Prostate gland (tissue), 2 donors: ENCODE measurements around the gene SCAMP1. TPM values are rescaled to one million over a fixed set of nuclear protein-coding genes. Genes with fewer than 3 reads are reported as not detected.

Experiments used
- DNase-seq: peaks from one replicate; pipeline ENCODE4 v3.0.0-alpha.2; 2019; ENCODE audit warnings: low spot score
- H3K27ac ChIP-seq, 2 donors: fragments of 200-600 bp; sonication (generic); 2 replicates each; pipeline ENCODE4 v1.5.1; 2017 to 2019
- H3K27me3 ChIP-seq: fragments of 200-600 bp; sonication (generic); replicated peaks from 2 replicates; pipeline ENCODE4 v1.5.1; 2019; ENCODE audit not compliant: insufficient read depth
- H3K36me3 ChIP-seq, 2 donors: fragments of 200-600 bp; sonication (generic); 1 replicate in 1 of 2; 2 replicates in 1 of 2; pipeline versions ENCODE4 v1.5.1 to v1.8.1; 2017 to 2019
- H3K4me1 ChIP-seq: fragments of 200-600 bp; sonication (generic); replicated peaks from 2 replicates; pipeline ENCODE4 v1.5.1; 2019
- H3K4me3 ChIP-seq, 2 donors: fragments of 200-600 bp; sonication (generic); 2 replicates each; pipeline ENCODE4 v1.5.1; 2017 to 2019
- H3K9me3 ChIP-seq: fragments of 200-600 bp; sonication (generic); 2 replicates; pipeline ENCODE4 v1.5.1; 2017
- POLR2A ChIP-seq: fragments of 450-650 bp; IDR thresholded peaks from one replicate; pipeline ENCODE4 v1.6.1; 2016; ENCODE audit warnings: antibody characterized with exemption, mild to moderate bottlenecking
- POLR2AphosphoS5 ChIP-seq: sonication (generic); formaldehyde crosslinking; IDR thresholded peaks from one replicate; pipeline ENCODE4 v1.6.1; 2017; ENCODE audit warnings: antibody characterized with exemption
- WGBS: methylation state at CpG from one replicate; pipeline ENCODE4 v1.1.5; 2018; 5-methylcytosine and 5-hydroxymethylcytosine counted together
- intact Hi-C: fragments of 100-400 bp; cut with DNase I; formaldehyde crosslinking; loops from one replicate; pipeline ENCODE4 v1.14.2; 2022
- total RNA-seq, 2 donors: library from RNA; depleted of rRNA; stranded (reverse); fragments of >200 nt; gene quantifications; one replicate each; pipeline ENCODE4 v1.1.0, GENCODE V29; 2016
- TF ChIP-seq, protein P1 (sequence below), 4 experiments: fragments of 200-600 bp in 2 of 4; fragments of 450-650 bp in 2 of 4; sonication (generic) in 2 of 4; IDR thresholded peaks; 1 replicate in 3 of 4; 2 replicates in 1 of 4; pipeline ENCODE4 v1.5.1; 2016 to 2019; ENCODE audit warnings: antibody characterized with exemption in 4 of 4, mild to moderate bottlenecking in 2 of 4, moderate library complexity in 2 of 4

The SCAMP1 gene
- total RNA-seq, 2 donors from 2014 or later, result 39.0 to 41.0 TPM

DNA sequence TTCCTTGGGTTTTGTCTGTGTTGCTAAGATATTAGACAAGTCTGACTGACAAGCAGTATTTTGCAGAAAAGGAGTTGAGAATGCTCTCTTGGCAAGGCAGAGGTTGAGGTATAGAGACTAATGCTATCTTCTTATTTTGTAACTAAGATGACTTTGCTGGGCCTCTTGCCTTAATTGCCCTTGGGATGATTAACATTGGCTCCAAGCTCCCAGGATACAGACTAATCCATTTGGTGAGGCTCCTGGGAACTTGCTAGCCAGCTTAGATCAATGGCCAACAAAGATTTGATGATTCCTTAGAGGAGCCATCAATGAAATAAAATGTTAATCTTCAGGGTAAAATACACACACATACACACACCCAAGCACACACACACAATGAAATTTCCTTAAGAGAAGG lies 37.2 kb upstream of the SCAMP1 start:
- Histone ChIP-seq H3K27ac (no peak overlapping the region), H3K9me3 (no peaks in the 10 kb centered on the region), H3K4me3 (no peak overlapping the region), H3K4me1 (no peaks in the 10 kb centered on the region), H3K27me3 (no peaks in the 10 kb centered on the region), H3K36me3 (no peaks in the 10 kb centered on the region)
- intact Hi-C loops, result loop anchor here (10.0 kb wide), 1 partner anchor 642 kb away; no protein-coding TSS in a partner anchor
- DNase-seq, result no peak
- TF ChIP-seq POLR2AphosphoS5 (no peak), POLR2A (no peak)
- TF ChIP-seq, protein P1, sequence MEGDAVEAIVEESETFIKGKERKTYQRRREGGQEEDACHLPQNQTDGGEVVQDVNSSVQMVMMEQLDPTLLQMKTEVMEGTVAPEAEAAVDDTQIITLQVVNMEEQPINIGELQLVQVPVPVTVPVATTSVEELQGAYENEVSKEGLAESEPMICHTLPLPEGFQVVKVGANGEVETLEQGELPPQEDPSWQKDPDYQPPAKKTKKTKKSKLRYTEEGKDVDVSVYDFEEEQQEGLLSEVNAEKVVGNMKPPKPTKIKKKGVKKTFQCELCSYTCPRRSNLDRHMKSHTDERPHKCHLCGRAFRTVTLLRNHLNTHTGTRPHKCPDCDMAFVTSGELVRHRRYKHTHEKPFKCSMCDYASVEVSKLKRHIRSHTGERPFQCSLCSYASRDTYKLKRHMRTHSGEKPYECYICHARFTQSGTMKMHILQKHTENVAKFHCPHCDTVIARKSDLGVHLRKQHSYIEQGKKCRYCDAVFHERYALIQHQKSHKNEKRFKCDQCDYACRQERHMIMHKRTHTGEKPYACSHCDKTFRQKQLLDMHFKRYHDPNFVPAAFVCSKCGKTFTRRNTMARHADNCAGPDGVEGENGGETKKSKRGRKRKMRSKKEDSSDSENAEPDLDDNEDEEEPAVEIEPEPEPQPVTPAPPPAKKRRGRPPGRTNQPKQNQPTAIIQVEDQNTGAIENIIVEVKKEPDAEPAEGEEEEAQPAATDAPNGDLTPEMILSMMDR (IDR thresholded peaks at IDR 0.05), result no peak

DNA sequence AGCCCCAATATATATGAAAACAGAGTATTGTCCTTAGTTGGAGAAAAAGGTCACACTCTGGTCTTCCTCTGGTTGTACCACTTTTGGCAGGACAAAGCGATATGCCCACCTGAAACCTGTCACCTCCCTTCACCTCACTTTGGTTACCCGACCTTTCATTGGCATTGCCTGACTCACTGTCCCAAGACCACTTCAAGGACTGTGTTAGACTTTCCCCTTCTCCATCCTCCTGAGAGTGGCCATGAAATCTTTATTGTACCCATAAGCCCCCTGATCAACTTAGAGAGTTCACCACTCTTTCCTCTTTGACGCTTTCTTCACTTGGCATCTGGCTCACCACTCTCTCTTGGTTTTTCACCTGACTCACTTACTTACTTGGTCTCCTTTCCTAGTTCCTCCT lies 33.5 kb upstream of the SCAMP1 start:
- TF ChIP-seq POLR2AphosphoS5 (no peak), POLR2A (no peak)
- TF ChIP-seq, protein P1 (IDR thresholded peaks at IDR 0.05), result no peak
- intact Hi-C loops, result loop anchor here (10.0 kb wide), 1 partner anchor 638 kb away; no protein-coding TSS in a partner anchor

DNA sequence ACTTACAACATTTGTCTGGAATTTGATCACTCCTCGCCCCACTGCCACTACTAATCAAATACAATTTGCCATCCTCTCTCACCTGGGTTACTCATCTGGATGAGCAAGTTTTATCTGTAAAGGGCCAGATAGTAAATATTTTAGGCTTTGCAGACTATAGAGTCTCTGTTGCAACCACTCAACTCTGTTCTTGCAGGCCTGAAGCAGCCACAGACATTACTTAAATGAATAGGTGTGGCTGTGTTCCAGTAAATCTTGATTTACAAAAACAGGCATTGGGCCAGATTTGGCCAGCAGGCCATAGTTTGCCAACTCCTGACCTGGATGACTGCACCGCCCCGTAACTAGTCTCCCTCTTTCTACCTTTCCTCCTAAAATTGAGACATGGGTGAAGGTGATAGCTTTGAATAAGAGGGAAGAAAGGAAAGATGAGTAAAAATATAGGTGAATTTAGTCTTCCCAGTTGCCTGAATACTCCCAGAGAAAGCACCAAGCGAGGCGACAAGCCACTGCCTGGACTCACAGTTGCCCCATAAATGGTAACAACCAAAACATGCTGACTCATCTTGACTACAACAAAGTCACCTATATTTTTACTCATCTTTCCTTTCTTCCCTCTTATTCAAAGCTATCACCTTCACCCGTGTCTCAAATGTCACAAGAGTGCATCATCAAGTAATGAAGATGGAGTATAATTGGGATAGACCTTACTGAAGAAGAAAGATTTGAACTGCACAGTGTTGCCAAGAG lies 32.5 kb upstream of the SCAMP1 start:
- intact Hi-C loops, result loop anchor here (10.0 kb wide), 1 partner anchor 637 kb away; no protein-coding TSS in a partner anchor
- TF ChIP-seq POLR2AphosphoS5 (no peak), POLR2A (no peak)
- TF ChIP-seq, protein P1 (IDR thresholded peaks at IDR 0.05), result no peak
- 73% methylated on average over 6 of the region's 6 CpGs for WGBS
- Histone ChIP-seq H3K9me3 (no peaks in the 10 kb centered on the region), H3K36me3 (no peaks in the 10 kb centered on the region), H3K4me3 (no peak overlapping the region), H3K27ac (no peak overlapping the region), H3K27me3 (no peaks in the 10 kb centered on the region), H3K4me1 (no peaks in the 10 kb centered on the region)
- DNase-seq, result no peak

More for the DNA sequence above, 33.5 kb upstream of the SCAMP1 start:
- 97% methylated on average over 3 of the region's 3 CpGs for WGBS
- H3K4me1 ChIP-seq, result no peaks in the 10 kb centered on the region
- H3K4me3 ChIP-seq, result no peak overlapping the region
- no peak for DNase-seq
- no peaks in the 10 kb centered on the region for H3K36me3 ChIP-seq
- H3K27me3 ChIP-seq, result no peaks in the 10 kb centered on the region
- no peaks in the 10 kb centered on the region for H3K9me3 ChIP-seq
- H3K27ac ChIP-seq, result no peak overlapping the region

DNA sequence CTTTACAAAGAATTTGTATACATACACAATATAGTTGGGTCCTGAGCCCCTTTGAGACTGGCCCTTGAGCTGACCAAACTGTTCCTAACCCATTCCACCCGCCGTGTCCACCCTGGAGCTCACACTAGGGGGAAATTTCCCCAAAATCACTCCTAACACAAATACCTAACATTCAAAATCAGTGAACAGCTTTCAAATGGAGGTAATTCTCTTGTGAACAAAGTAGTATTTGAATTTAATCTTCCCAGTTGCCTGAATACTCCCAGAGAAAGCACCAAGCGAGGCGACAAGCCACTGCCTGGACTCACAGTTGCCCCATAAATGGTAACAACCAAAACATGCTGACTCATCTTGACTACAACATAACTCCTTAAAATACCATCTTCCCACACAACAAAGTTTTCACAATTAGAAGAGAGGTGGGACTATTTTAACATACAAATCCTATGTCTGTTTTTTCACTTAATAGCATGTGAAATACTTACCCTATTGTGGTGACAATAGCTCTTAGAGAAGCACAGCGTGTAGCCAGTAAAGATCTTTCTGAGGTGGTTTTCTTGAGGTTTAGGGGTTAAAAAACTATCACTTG lies 31.7 kb upstream of the SCAMP1 start:
- no peaks in the 10 kb centered on the region for H3K27me3 ChIP-seq
- WGBS, result 91% methylated on average over 5 of the region's 5 CpGs
- no peak overlapping the region for H3K27ac ChIP-seq
- TF ChIP-seq, protein P1 (IDR thresholded peaks at IDR 0.05), result no peak
- no peak for TF ChIP-seq POLR2AphosphoS5
- TF ChIP-seq POLR2A, result no peak
- DNase-seq, result no peak
- H3K4me1 ChIP-seq, result no peaks in the 10 kb centered on the region
- H3K9me3 ChIP-seq, result no peaks in the 10 kb centered on the region
- H3K36me3 ChIP-seq, result no peaks in the 10 kb centered on the region
- intact Hi-C loops, result loop anchor here (10.0 kb wide), 1 partner anchor 636 kb away; no protein-coding TSS in a partner anchor
- no peak overlapping the region for H3K4me3 ChIP-seq
